ENCODE results near the gene TBCD.
A peak's percentile ranks its signal among the peaks of the same experiment; 100 is the strongest.

TBCD gene

DNA sequence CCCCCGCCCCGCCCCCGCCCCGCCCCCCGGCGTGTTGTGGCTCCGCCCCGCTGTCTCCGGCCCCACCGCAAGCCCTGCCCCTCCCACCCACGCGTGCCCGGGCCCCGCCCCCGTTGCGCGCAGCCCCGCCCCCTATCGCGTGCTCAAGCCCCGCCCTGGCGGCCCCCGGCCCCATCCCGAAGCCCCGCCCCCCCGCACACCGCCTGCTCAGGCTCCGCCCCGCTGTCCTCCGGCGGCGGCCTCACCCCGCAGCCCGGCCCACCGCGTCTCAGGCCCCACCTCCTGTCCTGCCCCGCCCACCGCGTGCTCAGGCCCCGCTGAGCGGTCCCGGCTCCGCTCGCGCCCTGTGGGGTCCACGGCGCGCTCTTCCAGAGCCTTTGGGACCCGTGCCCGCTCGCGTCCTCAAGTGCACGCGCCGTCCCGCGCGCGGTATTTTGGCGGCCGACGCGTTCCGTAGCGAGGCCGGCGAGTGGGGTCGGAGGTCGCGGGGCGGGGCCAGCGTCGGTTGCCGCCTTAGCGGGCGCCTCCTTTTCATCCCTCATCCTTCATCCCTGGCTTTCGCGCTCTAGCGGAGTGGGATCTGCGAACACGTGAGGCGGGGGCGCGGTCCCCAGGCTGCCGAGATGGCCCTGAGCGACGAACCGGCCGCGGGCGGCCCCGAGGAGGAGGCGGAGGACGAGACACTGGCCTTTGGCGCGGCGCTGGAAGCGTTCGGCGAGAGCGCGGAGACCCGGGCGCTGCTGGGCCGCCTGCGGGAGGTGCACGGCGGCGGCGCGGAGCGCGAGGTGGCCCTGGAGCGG lies at the start of gene TBCD:
Gene TBCD (plus strand): TSS at position 495 of the 800 bp plus-strand sequence. CDS start 129 bp downstream, at position 624.
- DNase-seq: peak; percentile 95

DNA sequence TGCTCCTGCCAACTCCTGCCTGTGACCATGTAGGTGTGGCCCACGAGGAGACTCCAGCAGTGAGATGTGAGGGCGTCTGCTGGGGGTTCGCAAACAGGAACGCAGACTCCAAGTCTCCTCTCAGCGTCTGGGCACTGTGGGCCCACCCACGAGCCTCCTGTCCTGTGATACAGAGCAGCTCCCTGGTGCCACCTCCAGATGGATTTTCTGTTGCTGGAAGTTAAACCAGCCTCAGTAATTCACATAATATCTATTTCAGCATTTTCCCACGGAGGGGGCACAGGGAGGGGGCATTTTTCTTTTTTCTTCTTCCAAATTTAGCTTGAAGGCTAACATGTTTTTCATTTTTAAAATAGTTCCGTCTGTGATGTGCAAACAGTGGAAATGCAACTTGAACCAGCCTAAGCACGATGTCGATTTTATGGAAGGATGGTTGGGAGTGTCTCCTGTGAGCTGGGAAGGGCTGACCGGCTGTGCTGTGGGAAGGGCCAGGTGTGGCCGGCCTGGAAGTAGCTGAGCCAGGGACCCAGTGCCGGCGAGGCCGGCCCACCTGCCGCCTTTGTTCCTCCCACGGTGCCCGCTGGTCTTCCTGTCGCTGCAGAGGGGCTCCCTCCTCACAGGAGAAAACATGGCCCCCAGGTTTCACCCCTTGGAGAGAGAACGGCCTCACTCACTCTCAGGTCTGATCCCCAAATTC lies 49.5 kb upstream of the TBCD start:
- DNase-seq: no peak

DNA sequence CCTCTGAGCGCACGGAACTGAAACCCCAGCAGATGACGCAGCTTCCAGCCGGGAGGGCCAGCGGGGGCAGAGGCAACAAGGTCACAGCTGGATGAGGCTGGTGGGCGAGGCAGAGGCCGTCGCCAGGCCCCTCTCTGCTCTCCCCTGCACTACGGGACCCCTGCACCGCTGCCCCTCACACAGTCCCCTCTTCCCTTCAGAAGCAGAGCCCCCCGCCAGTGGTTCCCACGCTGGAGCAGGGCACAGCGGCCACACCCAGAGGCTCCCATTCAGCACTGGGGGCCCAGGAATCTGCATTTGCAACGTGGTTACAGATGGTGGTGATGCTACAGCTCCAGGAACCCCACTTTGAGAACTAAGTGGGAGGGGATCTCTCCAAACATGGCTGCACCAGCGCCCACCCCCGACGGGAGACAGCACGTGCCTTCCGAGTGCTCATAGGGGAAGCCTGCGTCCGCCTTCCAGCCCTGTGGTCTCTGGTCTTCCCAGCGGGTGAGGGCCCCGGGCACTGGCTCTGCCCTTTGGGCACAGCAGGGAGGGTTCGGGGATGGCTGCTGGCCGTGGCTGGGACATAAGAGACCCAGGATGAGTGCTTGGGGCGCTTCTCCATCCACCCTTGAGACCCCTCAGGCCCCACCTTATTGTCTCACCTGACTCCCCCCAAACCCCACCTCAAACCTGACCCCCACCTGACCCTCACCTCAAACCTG lies 48.7 kb upstream of the TBCD start:
- no peak for DNase-seq

DNA sequence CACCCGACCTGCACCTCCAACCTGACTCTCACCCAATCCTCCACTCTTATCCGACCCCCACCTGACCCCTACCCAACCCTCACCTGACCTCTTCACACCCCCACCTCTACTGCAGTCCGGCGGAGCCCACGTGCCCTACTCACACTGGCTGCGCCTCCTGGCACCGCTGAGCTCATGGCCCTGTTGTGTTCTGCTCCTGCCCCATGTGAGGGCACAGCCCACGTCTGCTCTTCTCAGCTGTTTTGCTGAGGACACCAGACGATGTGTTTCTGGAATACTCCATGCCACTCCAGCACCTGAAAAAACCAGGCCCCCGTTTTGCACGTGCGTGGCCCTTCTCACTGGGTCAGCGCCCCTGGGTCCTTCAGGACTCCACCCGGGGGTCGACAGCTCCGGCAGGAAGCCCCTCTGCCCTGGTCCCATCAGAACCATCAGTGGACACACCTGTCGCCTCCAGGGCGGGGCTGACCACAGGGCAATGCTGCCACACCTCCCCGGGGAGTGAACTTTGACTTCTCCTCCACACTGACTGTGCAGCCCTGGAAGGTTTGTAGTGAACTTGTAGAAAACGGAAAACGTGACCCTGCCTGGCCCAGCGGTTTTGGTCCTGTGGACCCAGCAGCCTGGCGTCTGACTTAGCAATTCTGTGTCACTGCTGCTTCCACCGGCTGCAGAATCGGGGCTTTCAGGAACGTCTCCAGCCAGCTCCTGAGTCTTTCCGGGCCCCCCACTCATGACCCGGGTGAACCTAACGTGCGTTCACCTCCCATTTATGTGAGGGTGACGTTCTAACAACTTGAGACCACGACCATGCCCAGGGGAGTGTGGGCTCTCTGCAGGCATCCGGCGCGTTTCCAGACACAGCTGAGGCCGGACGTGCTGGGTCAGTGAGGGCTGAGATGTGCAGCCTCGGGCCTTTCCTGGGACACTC lies 47.7 kb upstream of the TBCD start:
- peak; percentile 48 for DNase-seq

DNA sequence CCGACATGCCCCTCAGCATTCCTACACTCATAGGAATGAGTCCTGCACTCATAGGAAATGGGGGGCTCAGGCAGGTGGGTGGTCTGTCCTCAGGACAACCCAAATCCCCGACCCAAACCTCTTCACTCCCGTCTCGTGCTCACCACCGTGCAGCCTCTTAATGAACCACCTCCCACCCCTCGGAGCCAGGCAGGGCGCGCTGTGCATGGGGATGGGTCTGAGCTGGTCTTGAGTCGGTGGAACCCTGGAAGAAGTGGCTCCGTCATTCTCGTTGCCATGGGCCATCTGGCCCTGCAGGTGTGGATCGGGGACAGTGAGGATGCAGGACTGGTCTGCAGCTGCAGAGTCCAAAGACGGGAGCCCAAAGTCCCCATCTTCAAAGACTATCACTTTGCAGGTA lies 47.0 kb upstream of the TBCD start:
- no peak for DNase-seq

DNA sequence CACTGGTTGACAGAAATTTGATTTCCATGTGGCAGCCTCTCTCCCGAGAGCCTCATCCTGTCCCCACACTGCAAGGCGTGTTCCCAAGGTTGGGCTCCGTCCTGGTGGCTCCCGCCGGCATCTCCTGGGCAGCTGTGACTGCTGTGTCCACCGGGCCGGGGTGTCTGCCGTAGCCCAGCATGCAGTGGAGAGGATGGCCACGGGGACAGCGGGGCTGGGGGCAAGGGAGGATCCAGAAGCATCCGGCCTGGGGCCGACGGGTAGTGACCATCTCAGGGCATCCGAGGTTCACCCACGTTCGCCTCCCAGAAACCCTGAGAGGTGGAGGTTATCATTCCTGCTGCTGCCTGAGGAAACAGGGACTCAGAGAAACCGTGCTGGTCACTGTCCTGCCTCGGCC lies 46.1 kb upstream of the TBCD start:
- no peak for DNase-seq

DNA sequence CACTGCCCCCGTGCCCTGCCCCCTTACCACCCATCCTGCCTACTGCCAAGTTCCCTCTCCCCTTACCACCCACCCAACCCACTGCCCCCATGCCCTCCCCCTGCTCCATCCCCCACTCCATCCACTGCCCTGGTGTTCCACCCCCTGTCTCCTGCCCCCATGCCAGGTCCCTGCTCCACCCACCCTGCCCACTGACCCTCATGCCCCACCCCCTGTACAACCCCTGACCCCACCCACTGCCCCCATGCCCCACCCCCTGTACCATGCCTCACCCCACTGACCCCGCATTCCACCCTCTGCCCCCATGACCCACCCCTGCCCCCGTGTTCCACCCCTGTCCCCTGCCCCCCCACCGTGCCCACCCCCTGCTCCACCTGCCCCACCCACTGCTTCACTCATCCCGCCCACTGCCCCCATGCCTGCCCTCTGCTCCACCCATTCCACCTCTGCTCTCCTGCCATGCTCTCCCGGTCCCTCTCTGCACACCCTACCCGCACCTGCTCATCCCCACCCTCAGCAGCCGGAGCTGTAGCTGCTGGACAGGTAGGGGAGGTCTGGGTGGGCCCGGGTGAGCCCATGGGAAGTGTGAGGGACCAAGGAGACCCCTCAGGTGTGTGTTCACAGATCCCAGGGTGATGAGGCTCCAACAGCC lies 42.7 kb upstream of the TBCD start:
- no peak for DNase-seq

DNA sequence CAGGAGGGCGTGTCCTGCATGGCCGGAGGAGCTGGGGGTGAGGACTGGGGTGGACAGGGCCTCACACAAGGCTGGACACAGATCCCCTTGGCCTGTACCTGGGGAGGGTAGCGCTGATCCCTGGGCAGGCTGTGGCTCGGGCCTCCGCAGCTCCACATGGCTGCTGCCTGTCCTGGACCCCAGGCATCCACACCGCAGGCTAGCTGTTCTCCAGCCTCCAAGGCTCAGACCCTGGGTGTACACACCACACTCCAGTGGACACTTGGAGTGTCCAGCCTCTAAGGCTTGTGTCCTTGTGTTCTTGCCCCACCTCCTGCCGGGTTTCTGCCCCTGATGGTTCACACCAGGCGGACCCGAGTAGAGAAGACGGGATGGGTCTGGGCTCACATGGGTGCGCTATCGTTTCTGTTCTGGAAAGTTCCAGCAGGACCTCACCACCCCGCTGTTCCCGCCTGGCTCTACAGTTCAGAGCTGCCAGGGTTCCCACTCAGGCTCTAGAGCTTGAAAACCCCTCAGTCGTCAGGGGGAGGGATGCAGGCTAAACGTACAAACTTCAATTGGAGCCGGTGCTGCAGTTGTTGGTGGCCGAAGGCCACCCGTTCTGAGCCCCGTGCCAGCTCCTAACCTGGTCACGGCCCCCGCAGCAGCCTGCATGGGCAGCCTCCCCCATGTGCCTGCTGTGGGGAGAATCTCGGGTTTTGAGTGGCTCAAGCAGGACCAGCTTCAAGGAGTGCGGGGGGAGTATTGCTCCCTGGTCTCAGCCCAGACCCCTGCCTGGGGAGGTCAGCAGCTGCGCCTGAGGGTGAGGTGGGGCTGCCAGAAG lies 42.0 kb upstream of the TBCD start:
- DNase-seq: no peak

DNA sequence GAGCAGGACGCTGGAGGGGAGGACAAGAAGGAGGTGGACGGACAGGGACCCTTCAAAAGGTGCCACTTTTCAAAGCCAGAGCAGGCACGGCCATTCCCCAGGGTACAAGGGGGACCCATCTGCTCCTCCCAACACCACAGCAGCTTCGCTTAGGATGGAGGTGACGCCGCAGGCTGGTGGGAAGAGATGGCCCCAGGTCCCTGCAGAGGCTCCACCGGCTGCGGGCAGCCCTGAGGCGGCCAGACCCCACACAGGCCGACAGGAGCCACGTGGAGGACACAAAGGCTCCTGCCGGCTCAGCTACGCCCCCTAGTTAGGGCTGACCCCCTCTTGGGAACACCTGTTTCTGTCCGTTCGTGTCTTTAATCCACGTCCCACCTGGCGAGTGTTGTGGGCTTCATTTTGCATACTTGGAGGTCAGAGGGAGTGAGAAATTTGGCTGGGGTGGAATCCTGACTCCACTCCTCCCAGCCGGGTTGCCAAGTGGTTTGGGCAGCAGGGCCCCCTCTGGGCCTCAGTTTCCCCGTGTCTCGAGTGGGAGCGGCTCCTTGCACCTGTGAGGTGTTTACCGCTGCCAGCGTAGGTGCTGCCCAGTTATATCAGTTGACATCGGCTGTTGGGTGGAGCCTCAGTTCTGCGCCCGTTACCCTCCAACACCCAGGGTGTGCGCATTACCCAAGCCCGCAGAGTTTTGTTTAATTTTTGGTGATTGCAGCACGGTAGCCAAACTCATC lies 41.2 kb upstream of the TBCD start:
- DNase-seq: no peak

DNA sequence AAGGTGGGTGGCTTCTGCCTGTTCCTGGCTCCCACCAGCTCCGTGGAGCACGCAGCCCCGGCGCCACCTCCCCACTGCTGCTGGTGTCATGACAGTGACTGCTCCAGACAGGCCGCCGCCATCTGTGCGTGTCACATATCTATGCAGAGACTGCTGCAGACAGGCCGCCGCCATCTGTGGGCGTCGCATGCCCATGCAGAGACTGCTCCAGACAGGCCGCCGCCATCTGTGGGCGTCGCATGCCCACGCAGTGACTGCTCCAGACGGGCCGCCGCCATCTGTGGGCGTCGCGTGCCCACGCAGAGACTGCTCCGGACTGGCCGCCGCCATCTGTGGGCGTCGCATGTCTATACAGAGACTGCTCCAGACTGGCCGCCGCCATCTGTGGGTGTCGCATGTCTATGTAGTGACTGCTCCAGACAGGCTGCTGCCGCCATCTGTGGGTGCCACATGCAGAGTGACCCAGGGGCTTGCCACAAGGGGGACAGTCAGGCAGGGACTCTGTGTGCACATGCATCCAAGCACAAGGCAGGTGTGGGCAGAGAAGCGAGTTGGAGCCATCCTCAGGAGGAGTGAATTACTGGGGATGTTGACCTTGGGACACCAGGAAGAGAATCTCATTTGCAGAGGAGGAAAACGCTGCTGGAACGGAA lies 38.7 kb upstream of the TBCD start:
- DNase-seq: no peak

DNA sequence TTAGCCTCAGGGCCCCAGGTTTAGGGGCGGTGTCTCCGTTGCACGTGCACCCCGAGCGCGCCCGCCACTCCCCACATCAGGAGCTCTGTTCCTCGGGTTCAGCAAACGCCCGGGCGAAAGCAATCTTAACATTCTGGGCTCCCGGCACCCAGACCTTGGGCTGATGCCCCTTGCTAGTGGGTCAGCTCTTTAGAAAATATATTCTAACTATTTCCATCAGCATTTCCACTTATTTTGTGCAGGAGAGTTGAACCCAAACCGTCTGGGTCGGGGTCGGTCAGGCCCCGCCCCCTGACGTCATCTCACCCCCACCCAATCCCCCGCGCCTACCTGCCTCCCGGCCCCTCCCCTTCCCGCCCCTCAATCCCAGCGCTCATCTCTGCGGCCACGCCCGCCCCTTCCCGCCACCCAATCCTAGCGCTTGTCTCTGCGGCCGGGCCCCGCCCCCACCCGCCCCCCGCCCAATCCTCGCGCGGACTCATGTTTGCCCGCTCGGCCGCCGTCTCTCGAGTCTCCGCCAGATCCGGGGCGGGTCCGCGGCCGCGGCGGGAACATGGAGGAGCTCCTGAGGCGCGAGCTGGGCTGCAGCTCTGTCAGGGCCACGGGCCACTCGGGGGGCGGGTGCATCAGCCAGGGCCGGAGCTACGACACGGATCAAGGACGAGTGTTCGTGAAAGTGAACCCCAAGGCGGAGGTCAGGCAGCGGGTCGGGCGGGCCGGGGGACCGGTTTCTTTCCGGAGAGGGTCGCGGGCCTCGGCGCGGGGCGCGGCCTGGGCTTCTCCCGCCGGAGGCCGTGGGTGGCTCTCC lies 35.5 kb upstream of the TBCD start, which contains the start of gene FN3KRP:
Gene FN3KRP (plus strand): TSS at position 504 of the 808 bp plus-strand sequence. CDS start 50 bp downstream, at position 554.
- DNase-seq: peak; percentile 99

DNA sequence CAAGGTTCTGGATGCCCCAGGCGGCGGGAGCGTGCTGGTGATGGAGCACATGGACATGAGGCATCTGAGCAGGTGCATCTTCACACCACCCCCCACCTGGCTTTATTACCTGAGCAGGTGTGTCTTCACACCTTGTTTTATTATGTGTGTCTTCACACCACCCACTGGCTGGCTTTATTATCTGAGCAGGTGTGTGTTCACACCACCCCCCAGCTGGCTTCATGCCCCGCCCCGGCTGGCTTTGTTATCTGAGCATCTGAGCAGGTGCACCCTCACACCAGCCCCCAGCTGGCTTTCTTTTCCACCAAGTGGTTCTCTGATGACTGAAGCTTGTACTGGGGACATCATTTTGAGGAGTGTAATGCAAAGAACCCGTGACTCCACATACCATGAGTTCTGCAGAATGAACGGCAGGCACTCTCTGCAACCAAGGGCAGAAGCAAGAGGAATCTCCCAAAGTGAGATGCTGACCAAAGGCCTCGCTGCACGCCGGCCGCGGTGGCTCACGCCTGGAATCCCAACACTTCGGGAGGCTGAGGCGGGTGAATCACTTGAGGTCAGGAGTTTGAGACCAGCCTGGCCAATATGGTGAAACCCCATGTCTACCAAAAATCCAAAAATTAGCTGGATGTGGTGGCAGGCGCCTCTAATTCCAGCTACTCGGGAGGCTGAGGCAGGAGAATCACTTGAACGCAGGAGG lies 32.7 kb upstream of the TBCD start:
- peak; percentile 86 for DNase-seq

DNA sequence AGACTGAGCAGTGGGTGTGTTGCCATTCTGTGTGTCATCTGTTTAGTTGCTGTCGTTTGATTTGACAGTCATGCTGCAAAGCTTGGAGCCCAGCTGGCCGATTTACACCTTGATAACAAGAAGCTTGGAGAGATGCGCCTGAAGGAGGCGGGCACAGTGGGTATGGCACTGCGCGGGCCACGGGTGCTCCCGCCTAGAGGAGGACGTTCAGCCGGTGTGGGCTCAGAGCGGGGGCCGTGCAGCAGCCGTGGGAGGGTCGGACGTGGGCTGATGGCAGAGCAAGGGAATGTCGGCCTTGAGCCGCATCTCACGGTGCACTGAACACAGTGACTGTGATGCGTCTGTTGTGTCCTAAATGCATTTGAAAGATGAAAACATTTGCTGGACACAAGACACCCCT lies 31.7 kb upstream of the TBCD start:
- no peak for DNase-seq

DNA sequence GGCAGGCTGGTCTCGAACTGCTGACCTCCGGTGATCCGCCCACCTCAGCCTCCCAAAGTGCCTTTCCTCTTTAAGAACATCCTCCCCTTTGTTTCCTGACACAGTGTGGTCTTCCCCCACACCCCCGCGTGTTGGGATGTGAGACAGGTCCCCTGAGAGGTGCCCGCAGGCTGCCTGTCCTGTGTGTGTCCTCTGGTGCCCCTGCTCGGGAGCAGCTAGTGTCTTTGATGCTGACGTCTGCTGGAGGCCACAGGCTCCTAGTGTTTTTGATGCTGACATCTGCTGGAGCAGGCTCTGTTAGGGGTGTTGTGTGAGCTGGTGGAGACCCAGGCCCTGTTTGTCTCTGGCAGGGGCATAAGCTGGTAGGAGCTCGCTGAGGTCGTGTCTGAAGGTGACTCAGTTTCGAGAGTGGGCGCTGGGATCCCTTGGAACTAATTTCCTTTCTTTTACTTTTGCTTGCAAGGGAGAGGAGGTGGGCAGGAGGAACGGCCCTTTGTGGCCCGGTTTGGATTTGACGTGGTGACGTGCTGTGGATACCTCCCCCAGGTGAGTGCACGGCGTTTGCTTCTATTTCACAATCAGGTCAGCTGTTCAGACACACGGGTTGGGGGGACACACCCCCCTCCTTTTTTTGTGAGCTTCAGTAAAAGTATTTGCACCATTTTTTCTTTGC lies 29.4 kb upstream of the TBCD start:
- no peak for DNase-seq

DNA sequence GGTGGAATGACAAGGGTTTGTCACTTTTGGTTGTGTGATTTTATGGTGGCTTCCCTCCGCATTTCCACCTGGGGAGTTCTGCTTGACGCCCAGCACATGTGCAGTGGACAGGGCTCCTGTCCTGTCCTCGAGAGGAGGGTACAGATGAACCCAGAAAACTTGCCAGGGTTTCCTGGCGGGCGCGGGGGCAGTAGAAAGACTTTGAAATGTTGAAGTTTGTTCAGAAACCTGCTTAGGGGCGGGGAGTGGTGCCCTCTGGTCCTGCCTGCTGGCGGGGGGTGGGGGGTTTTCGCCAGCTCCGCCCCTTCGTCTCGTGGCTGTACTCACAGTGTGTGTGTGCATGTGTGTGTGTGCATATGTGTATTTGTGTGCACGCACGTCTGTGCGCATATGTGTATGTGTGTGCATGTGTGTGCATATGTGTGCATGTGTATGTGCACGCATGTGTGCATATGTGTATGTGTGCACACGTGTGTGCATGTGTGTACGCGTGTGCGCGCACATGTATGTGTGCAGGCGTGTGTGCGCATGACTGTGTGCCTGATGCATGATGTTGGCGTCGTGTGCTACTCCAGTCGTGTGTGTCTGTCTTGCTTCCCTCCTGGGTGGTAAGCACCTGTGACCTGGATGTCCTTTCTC lies 28.6 kb upstream of the TBCD start:
- no peak for DNase-seq

DNA sequence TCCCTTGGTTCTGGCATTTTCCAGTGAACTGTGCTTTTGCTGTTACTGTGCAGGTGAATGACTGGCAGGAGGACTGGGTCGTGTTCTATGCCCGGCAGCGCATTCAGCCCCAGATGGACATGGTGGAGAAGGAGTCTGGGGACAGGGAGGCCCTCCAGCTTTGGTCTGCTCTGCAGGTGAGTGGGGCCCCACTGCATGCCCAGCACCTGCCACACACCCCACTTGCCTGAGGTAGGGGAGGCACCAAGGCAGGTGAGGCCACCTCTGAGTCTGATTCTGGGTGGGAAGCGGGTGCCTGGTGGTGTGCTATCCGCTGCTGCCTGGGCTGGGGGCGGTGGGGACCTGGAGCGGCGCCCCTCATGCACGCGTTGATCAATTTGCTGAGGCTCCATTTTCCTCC lies 25.4 kb upstream of the TBCD start:
- no peak for DNase-seq

All from DMS53 (cell line).